ENCODE data around the gene GTF3C1. TPM values are rescaled to one million over a fixed set of nuclear protein-coding genes. Genes with fewer than 3 reads are reported as not detected.
A peak's percentile ranks its signal among the peaks of the same experiment; 100 is the strongest.
"Not testable (repeated sequence)": the region's sequence is repeated elsewhere in the genome, so short reads cannot be mapped to it uniquely, and the experiment has no call there.

GTF3C1 gene, protein sequence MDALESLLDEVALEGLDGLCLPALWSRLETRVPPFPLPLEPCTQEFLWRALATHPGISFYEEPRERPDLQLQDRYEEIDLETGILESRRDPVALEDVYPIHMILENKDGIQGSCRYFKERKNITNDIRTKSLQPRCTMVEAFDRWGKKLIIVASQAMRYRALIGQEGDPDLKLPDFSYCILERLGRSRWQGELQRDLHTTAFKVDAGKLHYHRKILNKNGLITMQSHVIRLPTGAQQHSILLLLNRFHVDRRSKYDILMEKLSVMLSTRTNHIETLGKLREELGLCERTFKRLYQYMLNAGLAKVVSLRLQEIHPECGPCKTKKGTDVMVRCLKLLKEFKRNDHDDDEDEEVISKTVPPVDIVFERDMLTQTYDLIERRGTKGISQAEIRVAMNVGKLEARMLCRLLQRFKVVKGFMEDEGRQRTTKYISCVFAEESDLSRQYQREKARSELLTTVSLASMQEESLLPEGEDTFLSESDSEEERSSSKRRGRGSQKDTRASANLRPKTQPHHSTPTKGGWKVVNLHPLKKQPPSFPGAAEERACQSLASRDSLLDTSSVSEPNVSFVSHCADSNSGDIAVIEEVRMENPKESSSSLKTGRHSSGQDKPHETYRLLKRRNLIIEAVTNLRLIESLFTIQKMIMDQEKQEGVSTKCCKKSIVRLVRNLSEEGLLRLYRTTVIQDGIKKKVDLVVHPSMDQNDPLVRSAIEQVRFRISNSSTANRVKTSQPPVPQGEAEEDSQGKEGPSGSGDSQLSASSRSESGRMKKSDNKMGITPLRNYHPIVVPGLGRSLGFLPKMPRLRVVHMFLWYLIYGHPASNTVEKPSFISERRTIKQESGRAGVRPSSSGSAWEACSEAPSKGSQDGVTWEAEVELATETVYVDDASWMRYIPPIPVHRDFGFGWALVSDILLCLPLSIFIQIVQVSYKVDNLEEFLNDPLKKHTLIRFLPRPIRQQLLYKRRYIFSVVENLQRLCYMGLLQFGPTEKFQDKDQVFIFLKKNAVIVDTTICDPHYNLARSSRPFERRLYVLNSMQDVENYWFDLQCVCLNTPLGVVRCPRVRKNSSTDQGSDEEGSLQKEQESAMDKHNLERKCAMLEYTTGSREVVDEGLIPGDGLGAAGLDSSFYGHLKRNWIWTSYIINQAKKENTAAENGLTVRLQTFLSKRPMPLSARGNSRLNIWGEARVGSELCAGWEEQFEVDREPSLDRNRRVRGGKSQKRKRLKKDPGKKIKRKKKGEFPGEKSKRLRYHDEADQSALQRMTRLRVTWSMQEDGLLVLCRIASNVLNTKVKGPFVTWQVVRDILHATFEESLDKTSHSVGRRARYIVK (N-terminal part only)
- 42.5 and 74.6 TPM in 2 replicates for total RNA-seq (2014; rRNA removed; shearing (Covaris generic))

GRCh38 chr16:27549746-27550581 lies at the start of gene GTF3C1, which contains the start of gene KATNIP:
Gene GTF3C1 (minus strand): TSS chr16:27549913. CDS start chr16:27549890, 23 bp downstream.
Gene KATNIP (plus strand): TSS chr16:27550144. CDS start chr16:27550171, 27 bp downstream.
- DNase-seq (ENCODE audit: low read depth) = peak; percentile 97

GRCh38 chr16:27598931-27599565 lies 49.3 kb upstream of the GTF3C1 start:
- no peak for DNase-seq (ENCODE audit: low read depth)

DNA sequence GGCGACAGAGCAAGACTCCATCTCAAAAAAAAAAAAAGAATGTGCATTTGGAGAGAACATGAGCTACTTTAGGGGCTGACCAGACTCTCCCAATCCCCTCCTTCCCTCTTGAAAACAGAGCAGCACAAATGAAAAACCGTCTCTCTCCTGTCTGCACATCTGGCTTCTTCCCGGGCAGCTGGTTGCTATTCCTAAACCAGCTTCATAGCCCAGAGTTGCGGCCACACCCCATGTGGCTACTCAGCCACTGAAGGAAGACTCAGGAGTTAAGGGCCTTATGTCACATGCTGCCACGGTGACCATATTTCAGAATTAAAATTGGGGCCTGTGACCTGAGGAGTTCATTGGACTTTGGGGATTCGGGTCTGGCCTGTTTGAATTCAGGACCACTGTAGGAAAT lies 48.5 kb upstream of the GTF3C1 start:
- DNase-seq (ENCODE audit: low read depth) = no peak

- no peak for DNase-seq (ENCODE audit: low read depth)
These were observed 47.6 kb upstream of the GTF3C1 start for GRCh38 chr16:27597361-27597760.

DNA sequence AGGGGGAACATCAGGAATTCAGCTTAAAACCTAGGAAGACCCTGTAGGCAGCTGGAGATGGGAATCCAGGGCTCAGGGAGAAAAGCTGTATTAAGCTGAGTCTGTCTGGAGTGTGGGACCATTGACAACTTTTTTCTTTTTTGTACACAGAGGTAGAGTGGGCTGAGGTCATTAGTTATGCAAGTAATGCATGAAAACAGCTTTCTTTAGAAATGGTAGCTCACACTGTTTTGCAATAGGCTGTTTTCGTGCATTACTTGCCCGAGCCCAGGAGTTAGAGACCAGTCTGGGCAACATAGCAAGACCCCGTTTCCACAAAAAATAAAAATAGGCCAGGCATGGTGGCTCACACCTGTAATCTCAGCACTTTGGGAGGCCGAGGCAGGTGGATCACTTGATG lies 46.7 kb upstream of the GTF3C1 start:
- DNase-seq (ENCODE audit: low read depth) = no peak

DNA sequence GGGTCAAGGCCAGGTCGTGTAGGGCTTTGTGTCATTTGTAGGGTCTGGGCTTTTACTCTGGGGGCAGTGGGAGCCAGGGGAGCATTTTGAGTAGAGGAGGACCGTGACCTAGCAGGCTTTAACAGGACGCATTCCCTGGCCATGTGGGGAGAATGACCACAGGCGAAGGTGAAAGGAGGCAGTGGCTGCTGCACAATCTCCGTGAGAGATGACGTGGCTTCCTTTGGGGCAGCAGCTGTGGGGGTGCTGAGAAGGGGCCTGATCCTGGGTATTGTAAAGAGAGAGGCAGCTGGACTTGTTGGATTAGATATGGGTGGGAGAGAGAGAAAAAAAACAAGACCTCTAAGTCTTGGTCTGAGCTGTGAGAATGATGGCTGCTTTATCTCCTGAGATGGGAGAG lies 46.3 kb upstream of the GTF3C1 start:
- no peak for DNase-seq (ENCODE audit: low read depth)

GRCh38 chr16:27595475-27595874 lies 45.8 kb upstream of the GTF3C1 start:
- no peak for DNase-seq (ENCODE audit: low read depth)

- no peak for DNase-seq (ENCODE audit: low read depth)
These were observed 42.1 kb upstream of the GTF3C1 start for GRCh38 chr16:27591837-27592236.

DNA sequence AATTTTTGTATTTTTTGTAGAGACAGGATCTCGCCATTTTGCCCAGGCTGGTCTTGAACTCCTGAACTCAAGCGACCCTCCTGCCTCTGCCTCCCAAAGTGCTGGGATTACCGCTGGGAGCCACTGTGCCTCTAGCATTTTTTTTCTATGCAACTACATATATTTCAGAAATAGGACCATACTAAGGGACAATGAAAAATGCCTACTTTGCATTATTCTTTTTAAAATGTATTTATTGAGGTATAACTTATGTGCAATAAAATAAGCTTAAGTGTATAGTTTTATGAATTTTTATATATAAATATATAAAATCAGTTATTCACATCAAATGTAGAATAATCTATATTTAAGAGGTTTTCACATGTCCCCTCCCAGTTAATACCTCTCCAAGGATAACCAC lies 38.3 kb upstream of the GTF3C1 start:
- no peak for DNase-seq (ENCODE audit: low read depth)

- no peak for DNase-seq (ENCODE audit: low read depth)
These were observed 37.0 kb upstream of the GTF3C1 start for GRCh38 chr16:27586711-27587110.

- DNase-seq (ENCODE audit: low read depth) = no peak
These were observed 35.5 kb upstream of the GTF3C1 start for GRCh38 chr16:27585200-27585599.

GRCh38 chr16:27583634-27584033 lies 33.9 kb upstream of the GTF3C1 start:
- DNase-seq (ENCODE audit: low read depth) = no peak

DNA sequence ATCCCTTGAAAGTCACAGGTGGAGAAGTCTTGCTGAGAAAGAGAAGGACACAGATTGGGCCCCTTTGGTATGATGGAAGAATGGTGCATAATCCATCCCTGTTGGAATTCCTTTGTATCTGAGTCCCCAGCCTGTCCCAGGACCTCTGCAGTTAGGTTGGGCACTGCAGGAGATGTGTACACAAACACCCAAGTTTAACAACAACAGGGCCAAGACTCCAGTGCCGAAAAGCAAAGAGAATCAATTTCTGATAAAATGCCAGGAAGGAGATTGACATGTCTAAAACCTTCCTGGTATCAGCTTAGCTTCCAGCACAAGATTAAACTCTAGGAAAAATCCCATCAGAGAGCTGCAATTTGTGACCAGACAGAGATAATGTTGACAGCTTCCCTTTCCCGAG lies 33.2 kb upstream of the GTF3C1 start:
- DNase-seq (ENCODE audit: low read depth) = no peak

DNA sequence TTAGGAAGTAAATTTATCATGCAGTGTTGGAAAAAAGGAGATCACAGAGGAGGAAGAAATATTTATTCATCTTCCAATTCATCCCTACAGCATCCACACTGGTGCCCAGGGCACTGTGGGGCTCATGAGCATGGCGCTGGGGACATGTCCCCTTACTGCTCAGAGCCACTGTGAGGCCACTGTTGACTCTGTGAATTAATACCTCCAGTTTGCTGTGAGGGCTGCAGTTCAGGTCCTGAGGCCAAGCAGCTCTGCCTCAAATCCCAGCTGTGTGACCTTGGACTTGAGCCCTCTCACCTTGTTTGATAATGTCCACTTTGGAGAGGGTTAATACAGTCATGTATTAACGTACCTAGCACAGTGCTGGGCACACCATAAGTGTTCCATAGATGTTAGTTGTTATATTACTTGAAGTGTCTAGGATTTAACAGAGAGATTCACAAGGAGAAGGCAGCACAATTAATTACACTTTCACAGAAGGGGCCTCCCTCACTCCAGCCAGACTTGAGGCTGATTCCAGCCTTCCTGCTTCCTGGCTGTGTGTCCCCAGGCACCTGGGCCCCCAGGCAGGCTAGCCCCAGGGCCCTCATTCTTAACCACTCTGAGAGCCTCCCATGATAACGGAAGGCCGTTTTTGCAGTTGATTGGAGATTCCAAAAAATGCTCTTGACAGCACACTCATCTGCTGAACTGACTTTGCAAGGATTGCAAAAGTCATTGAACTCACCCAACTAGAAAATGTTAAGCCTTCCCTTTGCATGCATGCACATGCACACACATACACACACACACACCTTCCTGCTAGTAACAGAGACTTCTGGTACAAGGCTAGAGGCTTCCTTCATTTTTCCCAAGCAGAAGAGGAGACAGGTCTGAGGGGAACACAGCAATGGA lies 29.6 kb upstream of the GTF3C1 start:
- peak; percentile 64 for DNase-seq (ENCODE audit: low read depth)

- DNase-seq (ENCODE audit: low read depth) = no peak
These were observed 27.0 kb upstream of the GTF3C1 start for GRCh38 chr16:27576729-27577128.

DNA sequence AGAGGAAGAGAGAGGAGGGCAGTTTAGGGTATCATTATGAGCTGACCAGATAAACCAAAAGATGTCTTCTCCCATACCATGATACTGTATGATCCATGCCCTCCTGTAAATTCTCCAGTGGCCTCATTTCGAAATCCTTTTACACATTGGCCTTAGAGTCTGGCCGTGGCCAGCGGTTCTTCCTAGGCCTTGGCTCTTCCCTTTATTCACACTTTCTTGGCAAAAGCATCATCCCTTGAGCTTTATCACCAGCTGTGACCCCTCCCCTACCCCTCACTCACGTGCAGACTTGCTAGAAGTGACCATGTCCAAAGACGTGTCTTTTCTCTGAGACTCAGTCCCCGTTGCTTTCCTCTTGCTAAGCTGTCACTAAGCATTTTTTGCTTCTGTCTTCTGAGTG lies 23.0 kb upstream of the GTF3C1 start:
- DNase-seq (ENCODE audit: low read depth) = no peak

GRCh38 chr16:27571433-27572326 lies 22.0 kb upstream of the GTF3C1 start:
- no peak for DNase-seq (ENCODE audit: low read depth)

- DNase-seq (ENCODE audit: low read depth) = not testable (repeated sequence)
These were observed 21.3 kb upstream of the GTF3C1 start for GRCh38 chr16:27570986-27571385.

Measured in M059J (cell line).